Endothelial cell of umbilical vein (primary cell): Measurements from ENCODE around the gene CEBPG.

Source experiments
- CTCF ChIP-seq, 2 donors: IDR thresholded peaks; 1 replicate in 1 of 2; 2 replicates in 1 of 2; pipeline ENCODE4 v1.5.1; 2011; ENCODE audit warnings: low read length in 2 of 2, mild to moderate bottlenecking in 2 of 2, moderate library complexity in 2 of 2, control low read depth in 1 of 2, inconsistent platforms in 1 of 2, low read depth in 1 of 2; ENCODE audit not compliant: insufficient read depth in 1 of 2; ENCODE audit errors: extremely low read depth in 1 of 2
- JUN ChIP-seq: IDR thresholded peaks from 2 replicates; pipeline ENCODE4 v1.6.1; 2011; ENCODE audit warnings: borderline replicate concordance, low read depth; ENCODE audit not compliant: insufficient read length, insufficient read depth
- POLR2AphosphoS5 ChIP-seq: IDR thresholded peaks from 2 replicates; pipeline ENCODE4 v1.6.1; 2012; ENCODE audit warnings: low read depth, mild to moderate bottlenecking, control low read depth, low read length, moderate library complexity; ENCODE audit not compliant: insufficient read depth

- TF ChIP-seq CTCF (IDR thresholded peaks at IDR 0.05; ENCODE audit: extremely low read depth in 1 of 2, insufficient read depth in 1 of 2, low read depth in 1 of 2, low read length in 2 of 2) (no peak), JUN (no peak), POLR2AphosphoS5 (no peak)
Measured at GRCh38 chr19:33402421-33403220, 29.1 kb downstream of the CEBPG start.
